SKM-1 (cell line): Measurements from ENCODE around the gene IMMP2L.
"Not testable (repeated sequence)": the region's sequence is repeated elsewhere in the genome, so short reads cannot be mapped to it uniquely, and the experiment has no call there.

Experiments
- DNase-seq: peaks from one replicate; lab custom pipeline; 2025; ENCODE audit not compliant: unreplicated experiment; lab: John Stamatoyannopoulos, UW

IMMP2L gene

GRCh38 chr7:111561904-111562732 lies at the start of gene IMMP2L:
IMMP2L (minus strand) TSS chr7:111562492.
- DNase-seq = peak; percentile 61

DNA sequence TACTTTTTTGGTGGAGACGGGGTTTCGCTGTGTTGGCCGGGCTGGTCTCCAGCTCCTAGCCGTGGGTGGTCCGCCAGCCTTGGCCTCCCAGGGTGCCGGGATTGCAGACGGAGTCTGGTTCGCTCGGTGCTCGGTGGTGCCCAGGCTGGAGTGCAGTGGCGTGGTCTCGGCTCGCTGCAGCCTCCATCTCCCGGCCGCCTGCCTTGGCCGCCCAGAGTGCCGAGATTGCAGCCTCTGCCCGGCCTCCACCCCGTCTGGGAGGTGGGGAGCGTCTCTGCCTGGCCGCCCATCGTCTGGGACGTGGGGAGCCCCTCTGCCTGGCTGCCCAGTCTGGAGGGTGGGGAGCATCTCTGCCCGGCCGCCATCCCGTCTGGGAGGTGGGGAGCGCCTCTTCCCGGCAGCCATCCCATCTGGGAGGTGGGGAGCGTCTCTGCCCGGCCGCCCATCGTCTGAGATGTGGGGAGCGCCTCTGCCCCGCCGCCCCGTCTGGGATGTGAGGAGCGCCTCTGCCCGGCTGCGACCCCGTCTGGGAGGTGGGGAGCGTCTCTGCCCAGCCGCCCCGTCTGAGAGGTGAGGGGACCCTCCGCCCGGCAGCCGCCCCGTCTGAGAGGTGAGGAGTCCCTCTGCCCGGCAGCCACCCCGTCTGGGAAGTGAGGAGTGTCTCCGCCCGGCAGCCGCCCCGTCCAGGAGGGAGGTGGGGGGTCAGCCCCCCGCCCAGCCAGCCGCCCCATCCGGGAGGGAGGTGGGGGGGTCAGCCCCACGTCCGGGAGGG lies 47.4 kb upstream of the IMMP2L start:
- not testable (repeated sequence) for DNase-seq

DNA sequence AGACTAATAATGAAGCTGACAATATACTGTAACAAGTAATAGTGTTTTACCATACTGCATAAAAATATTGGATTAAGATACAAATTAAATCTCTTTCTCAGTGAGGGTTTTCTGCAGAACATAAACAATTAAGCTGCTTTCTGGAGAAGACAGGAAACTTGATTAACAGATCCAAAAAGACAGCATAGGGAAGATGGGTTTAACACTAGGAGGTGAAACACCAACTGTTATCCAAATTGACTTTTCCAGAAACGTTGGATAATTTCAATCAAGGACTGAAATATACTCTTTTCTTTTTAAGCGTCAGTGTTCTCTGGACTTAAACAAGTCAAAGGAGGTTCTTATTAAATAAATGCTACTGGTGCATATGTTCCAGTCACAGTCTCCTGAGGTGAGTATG lies 45.3 kb upstream of the IMMP2L start:
- no peak for DNase-seq

GRCh38 chr7:111605246-111605645 lies 43.0 kb upstream of the IMMP2L start:
- no peak for DNase-seq

- no peak for DNase-seq
Observed at GRCh38 chr7:111600091-111600490, 37.8 kb upstream of the IMMP2L start.

DNA sequence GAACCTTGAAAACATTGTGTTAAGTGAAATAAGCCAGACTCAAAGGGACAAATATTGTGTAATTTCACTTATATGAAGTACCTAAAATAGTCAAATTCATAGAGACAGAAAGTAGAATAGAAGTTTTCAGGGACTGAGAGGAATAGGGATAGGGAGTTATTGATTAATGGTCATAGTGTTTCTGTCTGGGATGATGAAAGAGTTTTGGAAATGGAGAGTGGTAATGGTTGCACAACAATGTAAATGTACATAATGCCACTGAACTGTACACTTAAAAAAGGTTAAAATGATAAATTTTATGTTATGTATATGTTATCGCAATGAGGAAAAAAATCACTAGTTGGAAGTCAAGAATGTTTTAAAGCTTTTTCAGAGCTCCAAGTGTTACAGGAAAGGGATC lies 33.5 kb upstream of the IMMP2L start:
- DNase-seq = no peak

GRCh38 chr7:111594602-111595001 lies 32.3 kb upstream of the IMMP2L start:
- DNase-seq = no peak

- DNase-seq = no peak
Observed at GRCh38 chr7:111593343-111593742, 31.1 kb upstream of the IMMP2L start.

- no peak for DNase-seq
Observed at GRCh38 chr7:111588065-111588433, 25.8 kb upstream of the IMMP2L start.

DNA sequence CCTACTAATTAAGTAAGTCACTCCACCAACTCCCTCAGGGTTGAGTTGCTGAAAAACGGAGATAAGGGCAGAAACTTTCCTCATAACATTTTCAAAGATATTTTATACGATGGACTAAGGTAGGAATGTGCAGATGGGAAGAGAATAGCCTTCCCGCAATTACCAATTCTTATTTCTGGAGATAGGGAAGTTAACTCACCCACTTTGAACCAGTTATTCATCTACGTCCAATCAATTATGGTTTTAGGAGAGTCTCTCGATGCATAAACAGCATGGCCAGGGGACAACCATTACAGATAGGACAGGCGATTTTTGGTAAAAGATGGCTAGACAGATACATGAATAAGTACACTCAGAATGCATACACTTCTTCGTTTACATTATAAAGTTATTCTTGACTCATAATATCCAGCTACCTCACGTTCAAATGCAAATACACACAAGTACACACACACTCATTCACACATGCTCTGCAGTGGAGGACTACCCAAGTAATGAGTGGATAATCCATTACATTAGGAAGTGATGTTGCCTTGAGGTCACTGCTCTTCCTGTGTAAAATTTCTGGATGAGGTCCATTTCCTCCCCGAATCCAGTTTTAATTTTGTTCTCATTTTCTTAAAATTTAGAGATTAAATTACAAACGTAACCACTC lies 25.2 kb upstream of the IMMP2L start:
- DNase-seq = no peak

DNA sequence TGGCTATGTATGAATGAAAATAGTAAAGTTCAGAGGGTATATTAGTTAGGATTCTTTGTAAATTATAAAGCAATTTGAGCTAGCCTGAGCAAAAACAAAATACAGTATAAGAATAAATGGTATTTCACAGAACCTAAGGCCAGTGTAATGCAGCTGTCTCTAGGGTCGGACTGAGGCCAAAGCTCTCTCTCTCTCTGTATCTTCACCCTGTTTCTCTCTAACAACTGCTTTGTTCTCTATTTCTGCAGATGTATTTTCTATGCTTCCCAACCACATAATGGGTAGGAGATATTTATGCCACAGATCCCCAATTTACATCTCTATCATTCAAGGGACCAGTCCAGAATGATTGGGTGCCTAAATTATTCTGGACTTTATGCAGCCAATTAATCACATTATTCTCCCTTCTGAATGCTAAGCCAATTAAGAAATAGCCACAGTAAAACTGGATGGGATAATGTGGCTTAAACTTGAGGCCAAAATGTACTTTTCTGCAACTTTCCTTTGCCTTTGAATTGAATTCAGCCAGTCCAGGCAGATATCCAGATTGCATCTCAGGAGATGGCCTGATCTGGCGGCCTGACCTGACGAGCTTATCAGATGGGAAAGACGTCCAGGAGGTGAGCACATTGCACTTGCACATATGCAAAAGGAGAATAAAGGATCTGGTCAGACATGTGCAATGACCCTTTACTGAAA lies 24.6 kb upstream of the IMMP2L start:
- no peak for DNase-seq

- DNase-seq = not testable (repeated sequence)
Observed at GRCh38 chr7:111581784-111582488, 19.6 kb upstream of the IMMP2L start.

- DNase-seq = not testable (repeated sequence)
Observed at GRCh38 chr7:111581207-111581606, 18.9 kb upstream of the IMMP2L start.

DNA sequence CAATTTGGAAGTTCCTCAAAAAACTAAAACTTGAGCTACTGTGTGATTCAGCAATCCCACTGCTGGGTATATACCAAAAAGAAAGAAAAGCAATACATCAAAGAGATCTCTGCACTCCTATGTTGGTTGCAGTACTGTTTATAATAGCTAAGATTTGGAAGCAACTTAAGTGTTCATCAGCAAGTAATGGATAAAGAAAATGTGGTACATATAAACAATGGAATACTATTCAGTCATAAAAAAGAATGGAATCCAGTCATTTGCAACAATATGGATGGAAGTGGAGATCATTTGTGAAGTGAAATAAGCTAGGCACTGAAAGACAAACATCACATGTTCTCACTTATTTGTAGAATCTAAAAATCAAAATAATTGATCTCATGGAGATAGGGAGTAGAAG lies 16.5 kb upstream of the IMMP2L start:
- DNase-seq = no peak

DNA sequence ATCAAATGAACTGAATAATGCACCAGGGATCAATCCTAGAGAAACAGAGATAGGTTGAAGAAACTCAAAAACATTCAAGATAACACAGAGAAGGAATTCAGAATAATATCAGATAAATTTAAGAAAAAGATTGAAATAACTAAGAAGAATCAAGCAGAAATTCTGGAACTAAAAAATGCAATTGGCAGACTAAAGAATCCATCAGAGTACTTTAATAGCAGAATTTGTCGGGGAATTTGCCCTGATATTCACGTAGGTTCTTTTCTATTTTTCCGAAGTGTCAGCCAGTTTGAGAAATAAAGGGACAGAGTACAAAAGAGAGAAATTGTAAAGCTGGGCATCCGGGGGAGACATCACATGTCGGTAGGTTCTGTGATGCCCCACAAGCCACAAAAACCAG lies 9.4 kb upstream of the IMMP2L start:
- no peak for DNase-seq

DNA sequence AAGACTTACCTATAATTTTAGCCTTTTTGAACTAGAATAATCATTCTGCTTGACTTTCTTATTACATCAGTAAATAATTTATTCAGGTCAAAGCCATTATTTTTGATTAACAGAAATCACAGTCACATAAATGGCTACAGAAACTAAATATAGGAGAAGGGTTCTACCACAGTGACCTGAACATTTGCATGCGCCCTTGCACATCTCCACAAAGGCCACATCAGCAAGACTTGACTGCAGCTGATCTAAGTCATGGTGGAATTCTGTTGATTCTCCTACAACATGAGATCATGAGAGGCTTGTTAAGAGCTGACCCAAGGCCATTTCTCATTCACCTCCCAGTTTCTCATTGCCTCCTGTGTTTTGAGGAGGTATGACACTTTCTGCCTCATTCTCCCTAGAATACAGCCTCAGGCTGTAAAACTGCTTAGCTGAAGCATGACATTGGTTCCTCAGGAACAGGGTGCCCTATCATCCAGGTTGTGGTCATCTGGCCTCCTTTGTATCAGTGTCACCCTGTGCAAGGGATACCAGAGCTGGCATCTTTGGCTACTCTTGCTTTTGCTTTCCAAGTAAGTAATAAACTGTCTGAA lies 6.7 kb upstream of the IMMP2L start:
- DNase-seq = no peak

DNA sequence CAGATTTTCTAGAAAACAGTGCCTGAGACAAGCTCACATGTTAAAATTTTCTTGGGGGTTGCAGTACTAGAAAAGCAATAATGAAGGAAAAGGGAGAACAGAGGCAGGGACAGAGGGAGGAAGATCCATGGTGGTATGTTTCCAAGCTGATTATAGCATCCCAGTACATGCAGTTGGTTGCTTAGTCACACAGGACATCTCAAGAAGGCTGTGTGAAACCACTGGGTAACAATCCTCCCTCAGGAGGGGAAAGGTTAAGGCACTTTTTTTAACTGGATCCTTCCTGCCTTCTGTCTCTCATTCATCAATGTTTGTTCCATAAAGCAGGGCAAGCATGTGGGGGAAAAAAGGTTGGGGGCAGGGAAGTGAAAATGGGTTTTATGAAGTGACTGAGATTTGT lies 6.1 kb upstream of the IMMP2L start:
- no peak for DNase-seq

DNA sequence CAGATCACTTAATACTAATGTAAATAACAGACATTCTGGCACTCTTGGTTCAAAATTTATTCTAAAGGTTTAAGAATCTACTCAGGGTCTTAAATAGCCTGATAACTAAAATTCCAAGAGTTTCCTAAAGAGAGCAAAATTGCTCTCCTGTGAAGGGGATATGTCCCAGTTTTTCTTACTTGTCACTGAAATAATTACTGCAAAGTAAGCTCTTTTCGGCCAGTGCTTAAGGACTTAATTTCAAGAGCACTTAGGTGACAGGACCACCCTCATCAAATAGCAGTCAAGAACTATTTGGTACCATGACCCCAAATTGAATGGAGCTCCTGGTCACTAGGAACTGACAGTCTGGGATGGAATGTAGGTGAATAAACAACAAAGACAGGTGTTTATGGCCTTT lies 1.8 kb upstream of the IMMP2L start:
- no peak for DNase-seq

GRCh38 chr7:111561654-111561903 lies 713 bp downstream of the IMMP2L start:
- no peak for DNase-seq

- DNase-seq = no peak
Observed at GRCh38 chr7:111560773-111561653, 1.3 kb downstream of the IMMP2L start.
